ENCODE results near the gene LIG1.

Gene LIG1

DNA sequence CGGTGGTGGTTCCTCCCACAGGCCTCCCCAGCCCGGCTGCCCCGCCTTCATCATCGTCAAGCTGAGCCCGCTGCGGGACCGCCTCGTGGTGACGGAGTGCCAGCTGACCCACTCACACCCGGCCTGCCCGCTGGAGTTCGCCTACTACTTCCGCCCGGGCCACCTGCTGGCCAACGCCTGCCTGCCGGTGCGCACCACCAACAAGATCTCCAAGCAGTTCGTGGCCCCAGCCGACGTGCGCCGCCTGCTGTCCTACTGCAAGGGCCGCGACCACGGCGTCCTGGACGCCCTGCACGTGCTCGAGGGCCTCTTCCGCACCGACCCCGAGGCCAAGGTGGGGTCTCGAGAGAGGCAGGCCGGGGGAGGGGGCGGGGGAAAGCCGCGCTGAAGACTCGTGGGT lies 12.3 kb upstream of the LIG1 start:
- no peak for DNase-seq (ENCODE audit: low read depth in 3 of 3)

DNA sequence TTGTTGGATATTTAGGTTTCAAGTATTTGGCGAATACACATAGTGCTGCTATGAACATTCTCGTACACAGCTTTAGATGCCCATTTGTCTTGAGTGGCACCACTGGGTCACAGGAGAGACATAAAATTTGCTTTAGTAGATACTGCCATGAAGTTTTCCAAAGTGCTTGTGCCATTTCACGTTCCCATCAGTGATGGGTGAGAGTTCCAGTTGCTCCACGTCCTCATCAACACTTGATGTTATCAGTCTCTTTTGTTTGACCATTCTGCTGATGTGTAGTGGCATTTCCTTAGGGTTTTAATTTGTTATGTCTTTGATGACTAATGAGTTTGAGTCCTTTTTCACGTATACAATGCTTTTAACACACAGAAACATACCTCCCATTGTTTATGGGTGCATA lies 11.4 kb upstream of the LIG1 start:
- DNase-seq (ENCODE audit: low read depth in 3 of 3): no peak

DNA sequence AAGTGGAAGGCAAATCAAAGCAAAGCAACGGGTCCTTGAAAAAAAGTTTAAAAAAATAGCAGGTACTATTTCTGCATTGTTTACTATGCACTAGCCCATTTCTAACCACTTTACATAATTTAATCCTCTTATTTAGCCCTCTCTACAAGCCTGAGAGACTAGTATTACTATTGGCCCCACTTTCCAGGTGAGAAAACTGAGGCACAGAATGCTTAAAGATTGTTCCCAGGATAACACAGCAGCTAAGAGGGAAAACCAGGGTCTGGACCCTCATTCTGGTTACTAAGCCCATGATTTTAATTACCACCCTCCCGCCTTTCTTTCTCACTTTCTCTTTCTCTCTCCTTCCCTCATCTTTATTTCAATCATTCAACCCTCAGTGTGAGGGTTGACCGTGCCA lies 6.1 kb upstream of the LIG1 start:
- no peak for DNase-seq (ENCODE audit: low read depth in 3 of 3)

DNA sequence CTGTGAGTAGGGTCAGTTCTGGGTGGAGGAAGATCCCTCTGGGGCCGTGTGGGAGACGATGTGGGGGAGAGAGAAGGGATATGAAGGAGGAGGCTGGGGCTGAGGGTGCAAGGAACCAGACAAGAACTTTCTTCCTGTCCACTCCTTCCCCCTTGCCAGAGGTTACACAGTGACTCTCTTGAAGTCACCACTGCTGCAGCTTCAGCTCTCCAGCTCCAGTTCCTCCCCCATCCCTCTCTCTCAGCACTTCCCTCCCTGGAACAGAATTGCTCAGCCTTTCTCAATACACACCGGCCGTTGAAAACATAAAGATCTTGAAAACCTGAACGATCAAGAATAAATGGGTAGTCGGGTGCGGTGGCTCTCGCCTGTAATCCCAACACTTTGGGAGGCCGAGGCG lies 5.4 kb upstream of the LIG1 start:
- DNase-seq (ENCODE audit: low read depth in 3 of 3): no peak

DNA sequence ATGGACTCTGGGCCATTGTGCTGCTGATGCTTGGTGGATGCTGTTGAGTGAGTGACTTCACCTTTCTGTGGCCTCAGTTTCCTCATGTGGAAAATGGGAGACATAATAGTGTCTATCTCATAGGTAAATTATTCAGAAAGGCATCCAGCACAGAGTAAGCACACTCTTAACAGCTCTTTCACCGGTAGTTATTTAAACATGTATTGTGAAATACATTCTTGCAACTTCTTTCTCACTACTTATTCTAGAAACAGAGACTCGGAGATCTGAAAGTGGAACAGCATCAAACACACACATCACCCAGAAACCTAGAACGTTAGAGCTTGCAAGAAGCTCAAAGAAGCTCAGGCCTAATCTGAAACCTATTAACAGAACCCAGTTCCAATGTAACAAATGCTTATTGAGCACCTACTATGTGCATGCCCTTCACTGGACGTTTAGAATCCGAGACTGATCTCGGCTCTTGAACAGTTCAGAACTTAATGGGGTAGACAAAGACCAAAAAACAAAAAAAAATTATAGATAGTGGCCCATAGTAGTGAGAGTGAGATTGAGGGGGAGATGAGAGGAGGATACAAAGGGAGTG lies 4.4 kb upstream of the LIG1 start:
- no peak for DNase-seq (ENCODE audit: low read depth in 3 of 3)

DNA sequence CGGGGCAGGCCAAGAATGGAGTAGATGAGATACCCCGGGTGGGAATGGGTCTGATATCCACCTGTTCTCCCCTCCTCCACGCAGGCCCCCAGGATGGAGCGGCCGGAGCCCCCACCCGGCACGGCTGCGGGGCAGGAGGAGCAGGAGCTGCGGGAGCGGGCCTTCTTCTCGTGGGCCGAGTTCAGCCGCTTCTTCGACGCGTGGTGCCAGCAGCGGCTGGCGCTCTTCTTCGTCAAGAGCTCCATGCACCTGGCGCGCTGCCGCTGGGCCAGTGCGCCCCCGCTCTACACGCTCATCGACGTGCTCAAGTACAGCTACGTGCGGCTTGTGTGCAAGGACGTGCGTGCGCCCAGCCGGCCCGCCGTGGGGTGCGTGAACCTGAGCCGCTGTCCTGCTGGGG lies 1.6 kb upstream of the LIG1 start:
- no peak for DNase-seq (ENCODE audit: low read depth in 3 of 3)

DNA sequence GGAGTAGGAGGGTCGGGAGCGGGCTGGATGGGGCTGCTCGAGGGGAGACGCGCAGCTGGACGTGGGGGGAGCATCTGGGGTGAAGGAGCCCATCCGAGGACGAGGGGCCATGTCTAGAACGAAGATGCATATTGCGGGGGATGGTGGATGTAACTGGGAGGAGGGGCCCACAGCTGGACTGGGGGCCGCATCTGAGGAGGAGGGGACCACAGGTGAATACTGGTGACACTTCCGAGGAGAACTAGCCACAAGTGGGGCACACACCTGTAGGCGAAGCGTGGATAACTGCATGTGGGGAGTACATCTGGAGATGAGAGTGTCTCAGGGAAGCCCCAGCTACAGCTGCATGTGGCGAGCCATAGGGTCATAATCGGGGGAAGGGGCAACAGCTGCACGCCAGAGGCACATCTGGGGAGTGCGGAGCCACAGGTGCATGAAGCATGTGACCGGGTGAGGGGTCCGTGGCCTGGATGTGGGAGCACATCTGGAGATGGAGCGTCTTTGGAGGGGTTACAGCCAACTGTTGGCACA lies 738 bp upstream of the LIG1 start:
- DNase-seq (ENCODE audit: low read depth in 3 of 3): no peak

DNA sequence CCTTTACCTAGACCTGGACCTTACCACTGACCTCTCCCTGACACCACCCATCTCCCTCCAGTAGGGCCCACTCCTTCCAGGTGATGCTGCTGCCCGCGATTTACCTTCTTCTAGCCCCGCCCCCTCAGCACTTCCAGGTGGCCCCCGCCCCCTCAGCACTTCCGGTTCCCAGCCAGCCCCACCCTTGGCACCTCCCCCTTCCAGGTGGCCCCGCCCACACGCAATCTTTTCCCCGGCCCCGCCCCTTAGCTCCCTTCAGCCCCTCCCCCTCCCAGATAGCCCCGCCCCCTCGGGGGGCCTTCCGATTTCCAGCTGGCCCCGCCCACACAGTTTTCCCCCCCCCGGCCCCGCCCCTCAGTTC lies 586 bp downstream of the LIG1 start:
- peak; percentile 80 to 86 (median 86) for DNase-seq (ENCODE audit: low read depth in 3 of 3)

DNA sequence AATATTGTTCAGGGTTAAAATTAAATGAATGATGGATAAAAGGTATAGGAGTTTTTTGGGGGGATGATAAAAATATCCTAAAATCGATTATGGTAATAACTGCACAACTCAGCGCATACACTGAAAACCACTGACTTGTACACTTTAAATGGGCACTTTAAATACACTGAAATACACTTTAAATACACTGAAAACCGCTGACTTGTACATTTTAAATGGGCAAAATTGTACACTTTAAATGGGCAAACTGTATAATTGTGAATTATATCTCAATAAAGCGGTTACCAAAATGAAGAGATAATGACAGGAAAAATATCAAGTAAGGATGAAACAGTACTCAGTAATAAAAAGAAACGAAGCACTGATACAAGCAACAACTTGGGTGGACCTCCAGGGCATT lies 1.5 kb downstream of the LIG1 start:
- DNase-seq (ENCODE audit: low read depth in 3 of 3): no peak

DNA sequence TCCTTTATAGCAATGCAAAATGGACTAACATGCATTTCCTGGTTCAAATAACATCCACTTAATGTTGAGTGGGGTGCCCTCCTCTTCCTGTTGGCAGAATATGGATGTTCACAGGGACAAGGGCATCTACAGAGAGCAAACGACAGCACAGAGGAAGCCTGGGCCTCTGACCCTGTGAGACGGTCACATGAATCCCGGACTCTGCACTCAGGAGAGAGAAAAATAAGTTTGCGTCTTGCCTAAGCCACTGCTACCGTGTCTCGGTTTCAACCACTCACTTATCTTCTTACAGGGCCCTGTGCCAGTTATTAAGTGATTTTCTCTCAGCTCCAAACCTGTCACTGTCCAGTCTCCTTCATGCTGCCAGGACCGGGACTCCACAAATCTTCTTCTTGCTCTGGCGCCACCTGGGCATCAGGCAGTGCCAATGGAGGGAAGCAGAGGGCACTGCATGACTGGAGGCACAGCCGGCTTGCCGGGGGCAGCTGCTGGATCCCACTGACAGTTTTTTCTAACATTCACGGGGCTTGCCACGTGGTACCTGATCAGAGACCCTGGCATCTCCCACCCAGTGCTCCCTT lies 11.8 kb downstream of the LIG1 start:
- DNase-seq (ENCODE audit: low read depth in 3 of 3): no peak

DNA sequence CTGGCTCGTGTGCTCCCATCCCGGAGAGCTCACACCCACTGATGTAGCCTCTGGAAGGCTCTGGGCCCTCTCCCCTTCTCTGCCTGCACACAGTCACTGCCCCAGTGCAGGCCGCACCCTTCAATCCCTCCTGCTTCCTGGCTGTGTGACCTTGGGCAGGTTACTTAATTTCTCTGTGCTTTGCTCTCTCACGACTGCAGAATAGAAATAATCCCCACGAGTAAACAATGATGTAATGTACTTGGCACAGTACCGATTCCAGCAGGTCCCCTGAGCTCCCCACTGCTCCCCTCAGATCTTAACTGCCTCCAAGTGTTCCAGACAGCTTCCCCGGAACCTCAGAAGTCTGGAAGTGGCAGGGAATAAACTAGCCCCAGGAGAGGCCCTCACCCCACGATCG lies 16.1 kb downstream of the LIG1 start:
- no peak for DNase-seq (ENCODE audit: low read depth in 3 of 3)

DNA sequence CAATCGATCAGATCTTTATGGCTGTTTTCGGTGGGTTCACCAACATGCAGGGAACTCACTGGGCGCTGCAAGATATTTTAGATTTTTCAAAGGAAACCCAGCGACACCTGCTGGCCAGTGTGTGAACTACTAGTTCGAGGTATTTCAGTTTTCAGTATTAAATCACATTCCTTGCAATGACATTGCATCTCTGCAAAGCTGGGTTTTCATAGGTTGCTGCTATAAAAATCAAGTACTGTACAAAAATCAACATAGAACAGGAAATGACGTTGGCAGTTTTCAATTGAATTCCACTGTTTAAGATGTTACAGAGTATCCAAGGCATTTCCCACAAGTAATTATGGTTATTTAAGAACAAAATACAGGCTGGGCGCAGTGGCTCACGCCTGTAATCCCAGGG lies 17.6 kb downstream of the LIG1 start:
- DNase-seq (ENCODE audit: low read depth in 3 of 3): peak; percentile 22 to 55 (median 54)

DNA sequence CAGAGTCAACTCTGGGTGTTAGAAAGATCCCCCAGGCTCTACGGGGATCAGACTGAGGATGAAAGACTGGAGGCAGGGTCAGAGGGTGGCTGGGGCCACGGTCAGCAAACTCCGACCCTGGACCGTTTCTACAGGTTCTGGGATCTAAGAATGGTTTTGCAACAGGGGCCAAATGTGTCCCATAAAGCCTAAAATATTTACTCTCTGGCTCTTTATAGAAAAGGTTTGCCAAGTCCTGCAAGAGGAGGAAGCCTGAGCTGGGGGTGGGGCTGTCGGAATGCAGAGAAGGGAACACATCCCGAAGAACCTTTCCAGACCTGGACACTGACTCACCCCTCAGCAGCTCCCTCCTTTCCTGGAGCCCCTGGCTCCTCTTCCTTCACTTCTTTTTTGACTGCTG lies 20.7 kb downstream of the LIG1 start:
- DNase-seq (ENCODE audit: low read depth in 3 of 3): no peak

DNA sequence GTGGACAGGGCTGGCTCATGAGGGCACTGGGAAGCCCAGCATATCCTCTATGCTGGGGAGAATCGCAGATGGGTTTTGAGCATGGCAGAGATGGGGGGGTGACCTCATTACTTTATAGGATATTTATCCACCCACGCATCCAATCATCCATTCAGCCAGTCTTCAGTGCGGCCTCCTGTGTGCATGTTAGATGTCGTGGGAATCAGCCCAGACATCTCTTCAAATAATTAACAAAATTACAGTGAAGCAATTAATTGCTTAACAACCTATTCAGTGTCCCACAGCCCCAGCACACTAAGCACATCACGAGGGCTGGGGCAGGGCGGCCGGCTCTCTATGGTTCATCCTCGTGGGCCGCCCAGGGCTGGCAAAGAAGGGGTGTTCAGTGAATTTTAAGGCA lies 21.6 kb downstream of the LIG1 start:
- no peak for DNase-seq (ENCODE audit: low read depth in 3 of 3)

DNA sequence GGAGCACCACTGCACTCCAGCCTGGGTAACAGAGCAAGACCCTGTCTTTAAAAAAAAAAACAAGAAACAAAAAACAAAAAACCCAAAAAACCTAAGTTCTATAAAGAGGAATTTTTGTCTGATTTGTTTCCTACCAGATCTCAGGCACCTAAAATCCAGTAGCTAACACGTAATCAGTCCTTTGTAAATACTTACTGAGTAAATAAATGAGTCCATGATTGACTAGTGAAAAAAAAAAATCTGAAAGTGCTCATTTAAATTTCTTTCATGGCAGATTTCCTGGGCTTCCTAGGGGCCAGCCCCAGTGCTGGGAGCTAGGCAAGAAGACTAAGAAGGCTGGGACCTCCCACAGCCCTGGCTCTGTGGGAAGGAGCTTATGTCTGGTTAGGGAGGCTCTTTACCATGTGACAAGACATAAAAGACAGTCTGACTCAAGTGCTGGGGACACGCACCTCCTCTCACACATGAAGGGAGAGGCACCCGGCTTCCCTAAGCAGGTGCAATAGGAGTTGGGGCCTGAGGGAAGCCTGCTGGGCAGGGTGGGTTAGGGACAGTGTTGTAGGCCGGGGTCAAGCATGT lies 22.5 kb downstream of the LIG1 start:
- no peak for DNase-seq (ENCODE audit: low read depth in 3 of 3)

DNA sequence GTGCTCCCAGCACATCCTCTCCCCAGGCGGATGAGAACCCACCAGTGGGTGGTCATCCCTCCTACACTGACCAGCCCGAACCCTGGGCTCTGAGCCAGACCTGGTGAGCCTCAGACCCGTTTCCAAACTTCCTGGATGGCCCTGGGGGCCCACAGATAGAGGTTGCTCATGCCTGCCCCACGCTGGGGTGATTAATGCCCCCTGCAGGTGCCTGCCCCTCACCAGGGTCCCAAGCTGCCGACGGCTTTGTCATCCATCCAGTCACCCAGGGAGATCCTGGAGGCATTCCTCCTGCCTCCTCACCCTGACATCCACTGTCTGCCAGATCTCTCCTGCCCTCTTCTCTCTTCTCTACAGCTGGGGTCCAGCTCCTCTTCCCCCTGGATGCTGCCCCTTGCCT lies 31.1 kb downstream of the LIG1 start:
- DNase-seq (ENCODE audit: low read depth in 3 of 3): no peak

DNA sequence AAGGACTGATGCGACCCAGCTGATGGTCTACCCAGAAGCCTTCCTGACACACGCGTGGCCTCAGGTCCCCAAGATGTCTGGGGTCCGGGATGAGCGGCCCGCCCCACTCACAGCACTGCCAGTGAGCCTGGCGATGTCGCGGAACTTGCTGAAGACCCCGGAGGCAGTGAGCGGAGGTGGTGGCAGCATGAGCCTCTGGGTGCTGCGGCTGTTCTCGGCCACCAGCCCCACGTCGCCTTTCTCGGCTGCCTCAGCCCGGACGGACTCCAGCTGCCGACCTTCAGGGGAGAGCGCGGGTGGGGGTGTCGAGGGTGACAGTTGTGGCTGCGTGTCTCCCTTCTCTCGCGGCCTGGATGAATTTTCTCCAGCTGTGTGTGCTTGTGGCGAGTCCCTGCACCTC lies 32.7 kb downstream of the LIG1 start:
- no peak for DNase-seq (ENCODE audit: low read depth in 3 of 3)

DNA sequence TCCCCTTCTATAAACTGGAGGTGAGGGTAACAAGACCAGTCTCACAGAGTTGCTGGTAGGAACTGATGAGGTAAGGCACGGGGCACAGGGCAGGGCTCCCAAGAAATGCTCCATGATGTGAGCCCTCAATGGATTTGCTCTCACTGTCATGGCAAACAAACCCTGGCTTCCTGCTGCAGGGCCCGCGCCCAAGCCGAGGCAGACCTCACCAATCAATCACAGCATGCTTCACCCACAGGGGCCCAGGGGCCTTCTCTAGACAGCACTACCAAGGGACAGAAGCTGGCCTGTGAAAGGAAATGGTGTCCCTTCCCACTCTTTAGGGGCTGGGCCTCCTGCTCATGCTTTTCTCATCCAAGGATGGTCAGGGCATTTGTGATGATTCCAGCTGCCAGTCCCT lies 33.6 kb downstream of the LIG1 start:
- no peak for DNase-seq (ENCODE audit: low read depth in 3 of 3)

DNA sequence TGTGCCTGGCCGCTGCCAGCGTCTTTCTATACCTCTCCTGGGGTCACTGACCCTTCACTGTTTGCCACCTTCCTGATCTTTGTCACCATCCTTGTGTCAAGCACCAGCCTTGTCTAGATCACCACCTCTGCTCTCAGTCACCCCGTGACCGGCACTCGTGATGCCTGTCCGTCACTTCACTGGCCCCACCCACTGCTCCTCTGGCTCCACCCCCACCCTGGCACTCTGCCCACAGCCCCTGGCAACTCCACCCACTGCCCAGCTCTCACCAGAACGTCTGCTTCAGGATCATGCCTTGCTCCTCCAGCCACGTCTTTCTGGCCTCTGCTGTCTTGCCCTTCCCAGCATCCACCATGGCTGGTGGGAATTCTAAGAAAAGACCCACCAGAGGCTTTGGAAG lies 34.7 kb downstream of the LIG1 start:
- peak in 1 of 3 experiments; percentile 37 for DNase-seq (ENCODE audit: low read depth in 3 of 3)

DNA sequence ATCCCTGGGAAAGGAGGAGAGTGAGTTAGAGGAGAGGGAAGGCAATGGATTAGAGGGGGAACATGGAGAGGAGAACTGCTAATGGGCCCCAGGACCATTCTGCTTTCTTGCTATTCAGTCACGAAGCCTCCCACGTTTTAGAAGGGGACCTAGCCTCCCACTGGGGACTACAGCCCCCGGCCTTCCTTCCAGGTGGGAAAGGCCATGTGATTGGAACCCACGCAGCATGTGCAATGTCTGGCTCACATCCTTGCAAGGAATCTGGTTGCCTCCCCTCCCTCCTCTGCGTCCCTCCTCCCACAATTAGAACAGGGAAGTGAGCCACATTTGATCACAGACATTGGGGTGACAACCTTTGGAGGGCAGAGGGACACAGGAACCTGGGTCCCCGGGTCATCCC lies 37.0 kb downstream of the LIG1 start:
- DNase-seq (ENCODE audit: low read depth in 3 of 3): no peak

DNA sequence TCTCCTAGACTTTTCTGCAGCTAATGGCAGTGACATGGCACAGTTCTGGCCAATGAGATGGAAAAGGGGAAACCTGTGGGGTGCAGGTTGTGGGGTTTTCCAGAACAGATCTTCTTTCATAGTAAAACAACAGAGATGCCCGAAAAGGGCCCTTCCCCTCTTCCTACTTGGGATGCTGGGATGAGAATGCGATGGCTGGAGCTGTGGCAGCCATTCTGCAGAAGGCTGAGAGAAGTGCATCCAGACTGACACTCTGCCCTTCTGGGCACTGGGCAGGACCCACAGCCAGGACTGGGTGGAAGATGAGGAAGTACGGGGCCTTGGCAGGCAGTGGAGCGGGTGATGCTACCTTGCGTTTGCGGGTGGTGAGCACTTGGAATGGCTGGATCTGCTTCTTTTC lies 42.6 kb downstream of the LIG1 start:
- DNase-seq (ENCODE audit: low read depth in 3 of 3): no peak

DNA sequence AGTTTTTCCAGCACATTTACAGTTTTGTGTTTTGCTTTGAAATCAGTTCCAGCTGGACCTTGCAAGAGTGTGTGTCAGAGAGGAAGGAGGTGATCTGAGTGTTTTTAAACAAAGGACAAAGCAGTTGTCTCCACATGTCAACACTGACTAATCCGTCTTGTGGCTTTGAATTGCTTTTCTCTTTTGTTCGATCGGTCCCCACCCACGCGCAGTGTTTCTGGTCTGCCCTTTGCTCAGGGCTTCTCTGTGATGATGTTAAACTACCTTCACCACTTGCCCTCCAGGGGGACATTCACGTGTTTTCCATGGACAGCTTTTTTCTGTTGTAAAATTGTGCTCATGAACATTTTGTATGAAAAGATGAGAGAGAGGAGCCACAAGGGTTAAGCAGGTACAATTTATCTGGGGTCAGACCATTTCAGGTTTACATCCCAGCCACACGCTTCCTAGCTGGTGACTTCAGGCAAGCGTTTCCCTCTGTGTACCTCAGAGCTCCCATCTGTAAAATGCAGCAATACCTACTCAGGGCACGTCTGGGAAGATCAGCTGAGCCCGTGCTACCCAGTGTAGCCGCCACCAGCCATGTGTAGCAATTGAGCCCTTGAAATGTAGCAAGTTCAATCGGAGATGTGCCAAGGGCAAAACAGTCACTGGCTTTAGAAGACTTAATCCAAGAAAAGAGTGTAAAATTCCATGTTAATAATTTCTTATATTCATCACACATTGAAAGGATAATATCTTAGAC lies 46.1 kb downstream of the LIG1 start:
- DNase-seq (ENCODE audit: low read depth in 3 of 3): peak in 1 of 3 experiments; percentile 41

DNA sequence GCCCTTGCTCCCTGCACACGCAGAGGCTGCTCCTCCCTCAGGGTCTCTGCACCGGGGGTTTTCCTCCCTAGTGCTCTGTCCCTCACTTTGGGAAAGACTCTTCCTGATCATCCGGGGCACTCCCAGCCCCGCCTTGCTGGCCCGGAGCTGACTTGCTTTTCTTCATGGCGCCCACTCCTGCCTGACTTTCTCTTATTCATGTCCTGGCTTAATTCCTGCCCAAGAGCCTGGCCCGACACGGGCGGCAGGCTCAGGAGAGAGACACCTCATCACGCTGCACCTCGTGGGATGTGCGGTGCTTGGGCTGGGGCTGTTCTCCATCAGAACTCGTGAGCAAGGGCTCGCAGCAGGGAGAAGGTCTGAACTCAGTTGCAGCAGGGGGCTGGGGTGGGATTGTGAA lies 47.7 kb downstream of the LIG1 start:
- DNase-seq (ENCODE audit: low read depth in 3 of 3): no peak
